Measurements from ENCODE around the gene GNAQ. TPM values are rescaled to one million over a fixed set of nuclear protein-coding genes. Genes with fewer than 3 reads are reported as not detected.

The GNAQ gene
- total RNA-seq, 1 donor from 2014 or later = 35.4 TPM

DNA sequence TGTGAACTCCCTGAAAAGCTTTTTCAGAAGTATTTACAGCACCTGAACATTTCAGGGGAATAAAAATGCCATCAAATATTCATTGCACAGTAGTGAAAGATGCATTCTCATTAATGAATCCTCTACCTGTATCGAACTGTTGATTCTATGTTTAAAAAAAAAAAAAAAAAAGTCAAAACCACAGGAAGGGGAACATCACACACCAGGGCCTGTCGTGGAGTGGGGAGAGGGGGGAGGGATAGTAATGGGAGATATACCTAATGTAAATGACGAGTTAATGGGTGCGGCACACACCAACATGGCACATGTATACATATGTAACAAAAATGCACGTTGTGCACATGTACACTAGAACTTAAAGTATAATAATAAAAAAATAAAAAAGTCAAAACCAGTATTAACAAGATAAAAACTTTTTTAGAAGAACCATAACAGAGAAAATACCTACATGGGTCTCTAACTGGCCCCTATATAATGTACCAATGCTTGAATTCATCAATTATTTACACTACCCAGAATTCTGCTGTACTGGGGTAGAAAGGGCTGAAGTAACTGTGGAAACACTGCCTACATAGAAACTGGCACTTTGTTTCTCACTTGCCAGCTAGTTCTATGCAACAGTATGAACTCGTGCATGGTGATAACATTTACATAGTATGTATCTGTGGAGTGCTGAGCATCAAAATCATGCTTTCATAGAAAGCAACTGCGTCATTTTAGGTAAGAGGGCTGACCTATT lies 48.9 kb downstream of the GNAQ start:
- TF ChIP-seq CTCF (IDR thresholded peaks at IDR 0.05; ENCODE audit: insufficient read depth, low read length, poor library complexity, severe bottlenecking) = no peak
- H3K4me3 ChIP-seq (ENCODE audit: low read depth, low read length) = no peak overlapping the region
- no peak for DNase-seq (ENCODE audit: low read depth)
- no peaks in the 10 kb centered on the region for H3K27me3 ChIP-seq (ENCODE audit: control insufficient read depth, insufficient read depth, low read length)
- H3K36me3 ChIP-seq (ENCODE audit: control insufficient read depth, insufficient read depth, low read length) = peaks cover 2% of the 10 kb centered on the region

DNA sequence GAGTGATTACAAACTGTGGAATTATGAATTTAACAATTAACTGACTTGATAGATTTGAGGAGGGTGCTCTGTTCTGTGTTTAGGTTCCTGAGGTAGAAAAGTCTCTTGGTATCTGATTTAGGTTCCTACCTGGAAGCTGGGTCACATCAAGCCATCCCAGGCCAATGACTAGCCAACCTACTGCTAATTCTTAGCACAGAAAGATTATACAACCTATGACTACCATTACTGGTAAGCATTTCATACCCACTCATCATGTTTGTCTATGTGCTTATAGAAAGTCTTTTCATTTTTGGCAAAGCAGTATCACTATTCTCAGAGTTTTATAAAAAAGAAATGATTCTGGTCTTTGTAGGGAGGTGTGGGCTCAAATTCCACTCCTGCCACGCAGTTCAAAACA lies 49.7 kb downstream of the GNAQ start:
- TF ChIP-seq CTCF (IDR thresholded peaks at IDR 0.05; ENCODE audit: insufficient read depth, low read length, poor library complexity, severe bottlenecking) = no peak
- H3K36me3 ChIP-seq (ENCODE audit: control insufficient read depth, insufficient read depth, low read length) = peaks cover 2% of the 10 kb centered on the region
- H3K27me3 ChIP-seq (ENCODE audit: control insufficient read depth, insufficient read depth, low read length) = no peaks in the 10 kb centered on the region
- no peak for DNase-seq (ENCODE audit: low read depth)
- H3K4me3 ChIP-seq (ENCODE audit: low read depth, low read length) = no peak overlapping the region

GRCh38 chr9:77981332-77981731 lies 50.3 kb downstream of the GNAQ start:
- DNase-seq (ENCODE audit: low read depth) = no peak
- H3K27me3 ChIP-seq (ENCODE audit: control insufficient read depth, insufficient read depth, low read length) = no peaks in the 10 kb centered on the region
- H3K36me3 ChIP-seq (ENCODE audit: control insufficient read depth, insufficient read depth, low read length) = peaks cover 2% of the 10 kb centered on the region
- H3K4me3 ChIP-seq (ENCODE audit: low read depth, low read length) = no peak overlapping the region
- no peak for TF ChIP-seq CTCF (IDR thresholded peaks at IDR 0.05; ENCODE audit: insufficient read depth, low read length, poor library complexity, severe bottlenecking)

- DNase-seq (ENCODE audit: low read depth) = no peak
- no peak for TF ChIP-seq CTCF (IDR thresholded peaks at IDR 0.05; ENCODE audit: insufficient read depth, low read length, poor library complexity, severe bottlenecking)
- H3K27me3 ChIP-seq (ENCODE audit: control insufficient read depth, insufficient read depth, low read length) = no peaks in the 10 kb centered on the region
- no peak overlapping the region for H3K4me3 ChIP-seq (ENCODE audit: low read depth, low read length)
- peaks cover 2% of the 10 kb centered on the region for H3K36me3 ChIP-seq (ENCODE audit: control insufficient read depth, insufficient read depth, low read length)
These were observed 51.0 kb downstream of the GNAQ start for GRCh38 chr9:77980622-77981021.

- TF ChIP-seq CTCF (IDR thresholded peaks at IDR 0.05; ENCODE audit: insufficient read depth, low read length, poor library complexity, severe bottlenecking) = no peak
- Histone ChIP-seq H3K36me3 (ENCODE audit: control insufficient read depth, insufficient read depth, low read length) (peaks cover 2% of the 10 kb centered on the region), H3K27me3 (ENCODE audit: control insufficient read depth, insufficient read depth, low read length) (no peaks in the 10 kb centered on the region)
These were observed 53.4 kb downstream of the GNAQ start for GRCh38 chr9:77978086-77978781.

More at GRCh38 chr9:77978086-77978781, 53.4 kb downstream of the GNAQ start:
- no peak for DNase-seq (ENCODE audit: low read depth)
- H3K4me3 ChIP-seq (ENCODE audit: low read depth, low read length) = no peak overlapping the region

All from kidney epithelial cell (primary cell).